GM10248 (cell line): ENCODE results near the gene NOP16.
"Not testable (repeated sequence)": the region's sequence is repeated elsewhere in the genome, so short reads cannot be mapped to it uniquely, and the experiment has no call there.

Experiments used
- CTCF ChIA-PET: fragments of 300-600 bp; sonication (Branson Sonifier 250); formaldehyde crosslinking; extraction: SDS; loops from one replicate; lab custom pipeline; 2021; ENCODE audit warnings: antibody characterized with exemption; lab: Yijun Ruan, JAX
- POLR2A ChIA-PET: fragments of 350-650 bp; sonication (Branson Sonifier 250); formaldehyde crosslinking; extraction: SDS; loops from one replicate; lab custom pipeline; 2020; ENCODE audit warnings: antibody characterized with exemption; lab: Yijun Ruan, JAX
- DNase-seq: peaks from one replicate; pipeline ENCODE4 v3.0.0; 2012; ENCODE audit errors: extremely low spot score
- TF ChIP-seq, protein P1 (sequence below): IDR thresholded peaks from 2 replicates; pipeline ENCODE4 v1.5.1; 2012; ENCODE audit warnings: mild to moderate bottlenecking, low read depth; ENCODE audit errors: extremely low read depth, missing control alignments, control extremely low read depth

The NOP16 gene

DNA sequence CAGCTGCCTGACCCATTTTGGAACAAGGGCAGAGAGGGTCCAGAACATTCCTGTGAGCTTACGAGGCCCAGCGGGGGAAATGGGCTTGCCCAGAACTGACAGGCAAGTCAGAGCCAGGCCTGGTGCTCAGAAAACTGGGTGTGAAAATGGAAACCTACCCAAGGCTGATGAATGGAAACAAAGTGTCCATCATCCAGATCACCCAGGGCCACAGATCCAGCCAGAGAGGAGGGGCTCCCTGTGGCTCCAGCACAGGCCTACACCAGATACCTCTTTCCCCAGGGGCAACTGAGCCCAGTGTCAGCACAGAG is 24.8 kb upstream of the NOP16 start:
- ChIA-PET CTCF (interaction anchor here (1.4 kb wide), 1 partner anchor 59 kb away, joined by 3 read pairs; no protein-coding TSS in a partner anchor), POLR2A (interaction anchor here (0.8 kb wide), 1 partner anchor 8 kb away, joined by 7 read pairs; no protein-coding TSS in a partner anchor)
- TF ChIP-seq, protein P1, sequence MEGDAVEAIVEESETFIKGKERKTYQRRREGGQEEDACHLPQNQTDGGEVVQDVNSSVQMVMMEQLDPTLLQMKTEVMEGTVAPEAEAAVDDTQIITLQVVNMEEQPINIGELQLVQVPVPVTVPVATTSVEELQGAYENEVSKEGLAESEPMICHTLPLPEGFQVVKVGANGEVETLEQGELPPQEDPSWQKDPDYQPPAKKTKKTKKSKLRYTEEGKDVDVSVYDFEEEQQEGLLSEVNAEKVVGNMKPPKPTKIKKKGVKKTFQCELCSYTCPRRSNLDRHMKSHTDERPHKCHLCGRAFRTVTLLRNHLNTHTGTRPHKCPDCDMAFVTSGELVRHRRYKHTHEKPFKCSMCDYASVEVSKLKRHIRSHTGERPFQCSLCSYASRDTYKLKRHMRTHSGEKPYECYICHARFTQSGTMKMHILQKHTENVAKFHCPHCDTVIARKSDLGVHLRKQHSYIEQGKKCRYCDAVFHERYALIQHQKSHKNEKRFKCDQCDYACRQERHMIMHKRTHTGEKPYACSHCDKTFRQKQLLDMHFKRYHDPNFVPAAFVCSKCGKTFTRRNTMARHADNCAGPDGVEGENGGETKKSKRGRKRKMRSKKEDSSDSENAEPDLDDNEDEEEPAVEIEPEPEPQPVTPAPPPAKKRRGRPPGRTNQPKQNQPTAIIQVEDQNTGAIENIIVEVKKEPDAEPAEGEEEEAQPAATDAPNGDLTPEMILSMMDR = no peak
- DNase-seq = no peak

DNA sequence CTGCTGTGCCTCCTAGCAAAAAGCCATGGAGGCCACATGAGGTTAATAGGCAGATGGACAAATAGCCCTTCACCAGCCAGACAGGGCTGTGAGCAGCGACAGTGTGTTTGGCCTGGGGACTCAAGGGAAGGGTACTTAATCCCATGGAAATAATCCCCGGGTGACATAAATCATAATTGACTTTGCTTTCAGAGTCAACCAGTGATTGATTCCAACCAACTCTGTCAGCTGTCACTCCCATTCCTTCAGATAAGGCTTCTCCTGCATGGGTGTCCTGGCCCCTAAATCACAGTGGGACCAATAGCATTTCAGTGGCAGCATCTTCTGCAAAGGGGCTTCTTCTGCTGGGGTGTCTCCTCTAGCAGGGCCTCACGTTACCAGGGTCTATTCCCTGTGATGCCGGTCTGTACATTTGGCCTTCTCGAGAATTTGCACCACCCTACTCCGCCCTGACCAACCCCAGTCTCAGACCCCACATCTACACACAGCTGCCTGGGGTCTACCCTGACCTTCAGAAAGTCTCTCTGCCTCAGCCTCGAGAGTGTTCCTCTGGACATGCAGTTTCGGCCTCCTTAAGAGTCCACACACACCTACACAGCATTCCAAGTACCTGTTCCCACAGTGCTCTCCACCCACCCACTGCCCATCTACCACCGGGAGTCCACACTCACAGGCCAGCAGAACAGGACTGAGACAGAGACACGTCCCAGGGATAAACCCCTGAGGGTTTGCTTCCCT is 24.3 kb upstream of the NOP16 start:
- ChIA-PET POLR2A (no interaction called here), CTCF (interaction anchor here (1.4 kb wide), 1 partner anchor 59 kb away, joined by 3 read pairs; no protein-coding TSS in a partner anchor)
- DNase-seq = no peak
- TF ChIP-seq, protein P1 = no peak

DNA sequence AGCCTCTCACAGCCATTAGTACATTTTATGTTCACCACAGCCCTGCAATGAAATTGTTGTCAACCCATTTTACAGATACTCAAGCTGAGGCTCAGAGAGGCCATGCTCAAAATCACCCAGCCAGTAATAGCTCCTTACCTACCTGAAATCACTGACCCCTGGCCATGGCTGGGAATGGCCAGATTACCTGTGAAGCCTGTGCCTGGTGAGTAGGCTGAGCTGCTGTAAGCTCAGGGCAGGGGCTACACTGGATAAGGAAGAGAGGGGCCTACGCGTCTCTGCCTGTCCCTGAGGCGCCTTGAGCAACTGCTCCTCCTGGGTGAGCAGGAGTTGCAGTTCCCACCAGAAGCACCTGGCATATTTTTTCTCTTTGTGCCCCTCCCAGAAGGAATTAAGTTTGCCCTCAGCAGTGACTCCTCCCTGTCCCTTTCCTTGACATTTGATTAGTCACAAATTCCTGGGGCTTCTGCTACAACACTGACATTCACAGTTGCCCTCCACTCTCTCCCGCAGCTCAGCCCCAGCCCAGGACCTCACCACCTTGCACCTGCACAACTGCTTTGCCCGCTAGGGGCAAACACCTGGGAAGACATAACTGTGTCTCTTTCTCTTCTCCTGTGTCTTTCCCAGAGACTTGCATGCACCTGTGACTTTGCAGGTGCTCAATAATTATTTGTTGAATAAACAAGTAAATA is 22.2 kb upstream of the NOP16 start:
- TF ChIP-seq, protein P1 = no peak
- ChIA-PET POLR2A (no interaction called here), CTCF (no interaction called here)
- no peak for DNase-seq

DNA sequence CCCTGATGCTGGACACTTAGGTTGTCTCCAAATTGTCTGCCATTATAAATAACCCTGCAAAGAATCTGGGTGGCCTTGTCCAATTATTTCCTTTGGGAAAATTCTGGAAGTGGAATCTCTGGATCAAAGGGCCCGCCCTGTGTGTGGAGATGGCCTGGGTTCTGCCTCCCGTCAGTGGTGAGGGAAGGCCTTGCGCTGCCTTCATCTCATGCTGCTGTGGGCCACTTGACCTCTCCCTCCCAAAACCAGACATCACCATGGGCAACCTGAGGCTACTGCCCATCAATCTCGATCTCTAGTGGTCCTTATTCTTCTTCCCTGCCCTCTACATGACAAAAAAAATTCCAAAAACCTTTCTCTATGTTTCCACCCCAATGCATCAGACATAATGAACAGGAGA is 21.4 kb upstream of the NOP16 start:
- TF ChIP-seq, protein P1 = no peak
- CTCF ChIA-PET = no interaction called here
- DNase-seq = no peak
- POLR2A ChIA-PET = no interaction called here

- ChIA-PET CTCF (interaction anchor here (3.4 kb wide), 1 partner anchor 39 kb away, joined by 15 read pairs; the partner anchor contains the start of gene FAF2), POLR2A (no interaction called here)
- no peak for DNase-seq
- TF ChIP-seq, protein P1 = no peak
Measured at GRCh38 chr5:176408590-176408989, 20.2 kb upstream of the NOP16 start.

GRCh38 chr5:176408252-176408573 is 19.8 kb upstream of the NOP16 start:
- POLR2A ChIA-PET, DNase-seq: not testable (repeated sequence)
- CTCF ChIA-PET = interaction anchor here (3.4 to 3.7 kb wide), 2 partner anchors 8 to 40 kb away, joined by 15 to 22 read pairs; partner anchors contain the start of genes CLTB and FAF2
